Testis (tissue), 3 donors: Measurements from ENCODE around the gene CYP4B1. TPM values are rescaled to one million over a fixed set of nuclear protein-coding genes. Genes with fewer than 3 reads are reported as not detected.

Source experiments
- DNase-seq: peaks from one replicate; pipeline ENCODE4 v3.0.0-alpha.2; 2019
- H3K27ac ChIP-seq, 2 donors: fragments of 200-600 bp; sonication (generic); one replicate each; pipeline ENCODE4 v1.5.1; 2019
- H3K27me3 ChIP-seq: fragments of 200-600 bp; sonication (generic); one replicate; pipeline ENCODE4 v1.5.1; 2019
- H3K36me3 ChIP-seq: fragments of 200-600 bp; sonication (generic); one replicate; pipeline ENCODE4 v1.5.1; 2017; ENCODE audit warnings: low read depth; ENCODE audit errors: missing control alignments
- H3K4me1 ChIP-seq: fragments of 200-600 bp; sonication (generic); one replicate; pipeline ENCODE4 v1.5.1; 2019
- H3K4me3 ChIP-seq, 2 donors: fragments of 200-600 bp; sonication (generic); one replicate each; pipeline ENCODE4 v1.5.1; 2017 to 2019
- H3K9me3 ChIP-seq: fragments of 200-600 bp; sonication (generic); one replicate; pipeline ENCODE4 v1.5.1; 2017
- CTCF ChIP-seq, 3 experiments: fragments of 450-650 bp in 2 of 3; fragments of 200-600 bp in 1 of 3; sonication (generic) in 1 of 3; IDR thresholded peaks; one replicate each; pipeline ENCODE4 v1.5.1; 2016 to 2019; ENCODE audit warnings: antibody characterized with exemption in 3 of 3, mild to moderate bottlenecking in 2 of 3, moderate library complexity in 1 of 3
- POLR2A ChIP-seq: fragments of 450-650 bp; IDR thresholded peaks from one replicate; pipeline ENCODE4 v1.6.1; 2017; ENCODE audit warnings: antibody characterized with exemption, mild to moderate bottlenecking, moderate library complexity
- WGBS, 2 donors: methylation state at CpG; one replicate each; pipeline ENCODE4 v1.1.5; 2018; 5-methylcytosine and 5-hydroxymethylcytosine counted together
- intact Hi-C: fragments of 100-400 bp; cut with DNase I; formaldehyde crosslinking; loops from one replicate; pipeline ENCODE4 v1.15.1; 2023; ENCODE audit warnings: low total_unique reads
- polyA plus RNA-seq: library from polyadenylated mRNA; stranded (reverse); fragments of 350-450 nt; fragmentation: Illumina TruSeq; extraction: RNeasy Lipid Tissue Mini Kit (QIAGEN cat#74804); gene quantifications from one replicate; pipeline ENCODE4 v1.2.3, GENCODE V29; 2014; ENCODE audit warnings: low read depth, low replicate concordance; ENCODE audit not compliant: insufficient read depth
- total RNA-seq, 2 donors: library from RNA; depleted of rRNA; stranded (reverse); fragments of >200 nt; gene quantifications; one replicate each; pipeline ENCODE4 v1.2.3, GENCODE V29; 2016

CYP4B1 gene
- total and polyA plus RNA-seq, 3 donors from 2014 or later, result 2.1 to 6.1 (median 4.3) TPM

- DNase-seq, result no peak
- intact Hi-C loops, result no loop called here
- peaks cover 39% of the 10 kb centered on the region for H3K4me1 ChIP-seq
- TF ChIP-seq POLR2A (no peak), CTCF (IDR thresholded peaks at IDR 0.05) (no peak)
- H3K27me3 ChIP-seq, result no peaks in the 10 kb centered on the region
- H3K27ac ChIP-seq, result no peak overlapping the region
- H3K4me3 ChIP-seq, result no peak overlapping the region
- H3K36me3 ChIP-seq, result no peaks in the 10 kb centered on the region
- no peaks in the 10 kb centered on the region for H3K9me3 ChIP-seq
- 87 to 90% methylated on average over 5 of the region's 5 CpGs for WGBS, 2 donors
These were observed 2.6 kb downstream of the CYP4B1 start for GRCh38 chr1:46801323-46802055.

- DNase-seq, result peak; percentile 51
- 0% methylated on average over 1 of the region's 1 CpG for WGBS, 2 donors
- TF ChIP-seq POLR2A (no peak), CTCF (IDR thresholded peaks at IDR 0.05) (no peak)
- Histone ChIP-seq H3K27me3 (no peaks in the 10 kb centered on the region), H3K27ac (no peak overlapping the region), H3K4me3 (no peak overlapping the region), H3K9me3 (no peaks in the 10 kb centered on the region), H3K4me1 (peaks cover 45% of the 10 kb centered on the region), H3K36me3 (no peaks in the 10 kb centered on the region)
- intact Hi-C loops, result no loop called here
These were observed 3.2 kb downstream of the CYP4B1 start for GRCh38 chr1:46802081-46802480.

GRCh38 chr1:46802901-46803574 is 4.2 kb downstream of the CYP4B1 start:
- no peak for DNase-seq
- 91 to 92% methylated on average over 6 of the region's 6 CpGs for WGBS, 2 donors
- Histone ChIP-seq H3K27me3 (no peaks in the 10 kb centered on the region), H3K27ac (no peak overlapping the region), H3K36me3 (no peaks in the 10 kb centered on the region), H3K4me1 (peaks cover 53% of the 10 kb centered on the region), H3K4me3 (no peak overlapping the region), H3K9me3 (no peaks in the 10 kb centered on the region)
- no peak for TF ChIP-seq CTCF (IDR thresholded peaks at IDR 0.05)
- no peak for TF ChIP-seq POLR2A
- intact Hi-C loops, result no loop called here

- no peak for TF ChIP-seq CTCF (IDR thresholded peaks at IDR 0.05)
- TF ChIP-seq POLR2A, result no peak
These were observed 5.4 kb downstream of the CYP4B1 start for GRCh38 chr1:46804027-46804889.

More at GRCh38 chr1:46804027-46804889, 5.4 kb downstream of the CYP4B1 start:
- Histone ChIP-seq H3K4me1 (peaks cover 41% of the 10 kb centered on the region), H3K36me3 (no peaks in the 10 kb centered on the region), H3K4me3 (no peak overlapping the region), H3K27me3 (no peaks in the 10 kb centered on the region), H3K27ac (no peak overlapping the region), H3K9me3 (no peaks in the 10 kb centered on the region)
- intact Hi-C loops, result no loop called here
- 63 to 79% methylated on average over 2 of the region's 2 CpGs for WGBS, 2 donors
- peak; percentile 90 for DNase-seq
